NCI-H146 (cell line): ENCODE measurements around the gene TREH.

Source experiments
- DNase-seq: peaks from one replicate; lab custom pipeline; 2025; lab: John Stamatoyannopoulos, UW

The TREH gene

DNA sequence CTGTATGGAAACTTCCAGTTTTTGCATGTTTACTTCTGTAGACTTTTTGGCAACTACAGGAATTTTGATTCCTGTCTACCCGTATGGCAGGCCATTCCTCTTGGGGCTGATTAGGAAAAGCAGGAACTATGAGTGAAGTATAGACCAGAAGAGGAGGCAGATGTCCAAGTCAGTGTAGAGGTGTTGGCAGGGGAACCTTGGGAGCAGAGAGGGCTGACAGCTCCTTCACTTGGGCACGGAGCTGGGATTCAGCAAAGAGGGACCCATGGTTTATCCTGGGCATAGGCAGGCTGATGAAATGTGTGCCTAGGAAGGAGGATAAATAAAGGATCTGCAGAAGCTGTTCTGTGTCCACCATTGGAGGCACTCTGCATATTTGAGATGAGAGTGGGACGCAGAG is 33.1 kb downstream of the TREH start:
- no peak for DNase-seq

DNA sequence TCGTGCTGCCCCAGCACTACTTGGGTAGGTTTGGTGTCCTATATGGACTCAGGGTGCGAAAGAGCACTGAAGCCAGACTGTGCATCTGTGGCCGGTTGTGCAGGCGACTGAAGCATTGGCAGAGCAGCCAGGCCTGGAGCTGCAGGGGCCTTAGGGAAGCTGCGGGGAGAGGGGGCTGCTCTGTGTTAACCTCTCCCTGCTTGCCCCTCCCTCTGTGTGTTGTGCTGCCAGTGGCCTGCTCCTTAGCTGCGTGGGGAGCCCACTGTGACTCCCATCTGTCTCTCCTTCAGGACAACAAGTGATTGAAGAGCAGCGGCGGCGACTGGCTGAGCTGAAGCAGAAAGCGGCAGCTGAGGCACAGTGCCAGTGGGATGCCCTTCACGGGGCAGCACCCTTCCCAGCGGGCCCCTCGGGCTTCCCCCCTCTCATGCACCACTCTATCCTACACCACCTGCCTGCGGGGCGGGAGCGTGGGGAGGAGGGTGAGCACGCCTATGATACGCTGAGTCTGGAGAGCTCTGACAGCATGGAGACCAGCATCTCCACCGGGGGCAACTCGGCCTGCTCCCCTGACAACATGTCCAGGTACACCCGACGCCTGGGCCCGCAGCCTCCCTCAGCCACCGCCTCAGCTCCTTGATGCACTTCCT is 34.3 kb downstream of the TREH start:
- DNase-seq = no peak

DNA sequence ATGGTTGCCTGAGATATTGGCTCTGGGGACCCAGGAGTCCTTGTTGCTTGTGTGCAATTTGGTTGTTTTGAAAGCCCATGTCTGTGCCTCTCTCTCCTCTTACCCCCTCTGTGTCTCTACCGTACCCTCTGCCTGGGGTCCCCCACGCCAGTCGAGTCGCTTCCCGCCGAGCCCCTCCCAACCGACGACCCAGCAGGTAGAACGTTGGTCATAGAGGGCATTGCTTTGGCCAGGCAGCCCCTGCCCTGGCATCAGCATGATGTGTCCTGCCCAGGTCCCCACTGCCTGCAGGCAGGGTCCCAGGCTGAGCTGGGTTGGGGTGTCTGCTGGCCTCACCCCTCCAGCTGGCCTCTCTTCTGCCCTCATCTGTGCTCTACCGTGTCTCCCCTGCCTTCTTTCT is 35.0 kb downstream of the TREH start:
- no peak for DNase-seq

DNA sequence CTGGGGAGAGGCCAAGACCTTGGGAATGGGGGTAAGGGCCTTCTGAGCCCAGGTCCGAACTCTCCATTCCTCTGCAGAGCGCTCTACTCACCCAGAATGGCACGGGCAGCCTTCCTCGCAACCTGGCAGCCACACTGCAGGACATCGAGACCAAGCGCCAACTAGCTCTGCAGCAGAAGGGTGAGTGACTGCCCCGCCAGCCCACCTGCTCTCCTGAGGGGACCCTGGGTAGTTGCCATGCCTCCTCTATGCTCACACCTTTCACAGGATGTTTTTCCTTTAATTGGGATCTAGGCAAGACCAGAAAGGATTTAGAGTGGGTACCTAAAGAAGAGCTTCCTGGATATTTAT is 35.5 kb downstream of the TREH start:
- no peak for DNase-seq

DNA sequence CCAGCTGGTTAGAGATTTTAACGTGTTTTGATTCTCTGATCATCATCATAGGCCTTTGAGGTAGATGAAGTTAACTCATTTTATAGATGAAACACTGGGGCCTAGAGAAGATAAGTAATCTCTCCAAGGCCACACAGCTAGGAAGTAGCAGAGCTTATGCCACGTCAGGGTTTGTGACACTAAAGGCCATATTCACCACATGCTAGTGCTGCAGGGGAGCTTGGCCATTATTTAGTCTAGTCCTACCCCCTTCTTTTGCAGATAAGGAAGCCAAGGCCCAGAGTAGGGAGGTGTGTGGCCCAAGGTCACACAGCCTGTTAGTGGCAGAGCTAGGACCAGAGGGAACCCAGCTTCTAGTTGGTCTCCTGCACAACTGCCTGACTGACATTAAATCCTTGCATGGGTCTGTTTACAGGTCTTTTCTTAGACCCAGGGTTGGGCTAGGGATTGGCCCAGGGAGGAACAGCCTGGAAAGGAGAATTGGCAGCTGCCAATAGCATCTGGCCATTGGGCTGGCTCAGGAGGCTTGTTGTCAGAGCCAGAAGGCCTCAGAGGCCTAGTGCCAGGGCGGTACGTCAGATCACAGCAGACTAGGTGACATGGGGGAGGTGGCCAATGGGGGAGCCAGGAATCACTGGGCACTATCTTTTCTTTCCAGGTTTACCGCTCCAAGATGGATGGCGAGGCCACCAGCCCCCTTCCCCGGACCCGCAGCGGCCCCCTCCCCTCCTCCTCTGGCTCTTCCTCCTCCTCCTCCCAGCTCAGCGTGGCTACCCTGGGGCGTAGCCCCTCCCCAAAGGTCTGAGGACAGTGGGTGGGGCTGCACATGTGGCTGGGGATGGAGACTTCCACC is 36.1 kb downstream of the TREH start:
- DNase-seq = no peak

DNA sequence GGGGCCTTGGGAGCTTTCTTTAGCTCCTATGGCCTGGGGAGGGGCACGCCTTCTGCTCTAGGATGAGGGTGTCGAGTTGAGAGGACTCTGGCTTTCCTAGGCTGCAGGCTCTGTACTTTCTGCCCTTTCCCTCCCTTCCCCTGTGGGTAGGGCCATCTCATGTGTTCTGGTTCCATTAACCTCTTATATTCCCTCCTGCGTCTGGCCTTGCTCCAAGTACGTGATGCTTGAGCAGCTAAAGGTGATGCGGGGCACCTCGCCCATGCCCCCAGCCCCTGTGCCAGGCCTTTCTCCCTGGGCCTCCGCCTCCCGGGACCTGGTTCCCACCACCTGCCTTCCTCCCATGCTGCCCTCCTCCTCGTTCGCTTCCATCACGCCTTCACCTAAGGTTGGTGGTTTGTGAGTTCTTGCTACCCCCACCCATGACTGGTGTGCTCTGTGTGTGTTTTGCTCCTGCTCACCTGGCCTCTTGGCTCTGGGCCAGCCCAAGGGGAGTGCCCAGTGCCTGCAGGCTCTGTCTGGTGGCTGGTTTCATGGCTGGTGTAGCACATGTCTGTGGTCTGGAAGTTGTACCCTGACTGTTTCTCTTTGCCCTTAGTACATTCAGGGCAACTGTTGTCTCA is 37.9 kb downstream of the TREH start:
- DNase-seq = peak; percentile 92

DNA sequence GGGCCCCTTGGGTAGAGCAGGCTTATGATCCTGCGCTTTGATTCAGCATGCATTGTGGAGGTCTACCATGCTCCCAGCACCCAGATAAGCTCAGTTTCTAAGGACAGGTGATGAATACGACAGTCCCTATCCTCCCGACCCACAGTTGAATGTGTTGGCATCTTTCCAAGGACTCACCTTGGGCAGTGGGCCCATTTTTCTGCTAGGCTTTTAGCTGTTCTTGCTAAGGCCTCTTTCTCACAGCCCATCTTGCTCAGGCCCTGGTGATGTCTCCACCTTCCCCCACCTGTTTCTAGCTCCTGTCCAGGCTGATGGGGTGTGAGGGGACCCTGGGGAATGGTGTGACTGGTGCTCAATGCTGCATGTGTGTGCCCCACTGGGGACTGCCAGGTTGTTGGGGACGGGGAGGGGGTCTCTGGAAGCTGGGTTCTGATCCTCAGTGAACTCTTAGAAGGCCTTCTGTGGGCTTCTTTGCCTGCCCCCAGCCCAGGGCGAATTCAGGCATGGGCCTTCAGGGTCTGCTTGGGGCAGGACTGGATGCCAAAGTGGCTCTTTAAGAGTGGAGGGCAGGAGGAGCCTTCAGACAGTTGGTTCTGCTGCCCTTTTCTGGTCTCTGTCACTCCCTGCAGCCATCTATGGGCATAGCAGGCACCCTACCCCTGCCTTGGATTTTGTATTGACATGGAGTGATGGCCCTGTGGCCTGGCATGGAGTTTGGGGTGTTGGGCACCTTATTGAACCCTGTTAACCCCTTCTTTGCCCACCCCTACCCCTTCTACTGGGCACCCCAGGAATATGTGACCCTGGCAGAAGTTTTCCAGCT is 38.9 kb downstream of the TREH start:
- DNase-seq = no peak

DNA sequence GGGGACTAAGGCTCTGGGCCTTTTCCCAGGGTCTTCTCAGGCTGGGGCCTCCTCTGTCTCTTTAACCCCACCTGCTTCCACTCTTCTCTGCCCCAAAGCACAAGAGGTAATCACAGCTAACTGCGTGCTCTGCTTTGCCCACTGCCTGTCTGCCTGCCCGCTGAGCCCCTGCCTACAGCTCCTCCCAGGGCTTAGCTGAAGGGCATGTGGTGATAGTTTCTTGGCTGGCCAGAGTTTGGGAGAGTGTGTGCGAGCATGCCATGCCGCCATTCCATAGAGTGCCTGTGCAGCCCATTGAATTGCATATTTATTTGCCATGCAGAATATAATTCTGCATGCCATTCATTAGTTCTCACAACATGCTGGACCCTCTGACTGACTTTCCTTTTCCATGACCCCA is 39.6 kb downstream of the TREH start:
- no peak for DNase-seq

DNA sequence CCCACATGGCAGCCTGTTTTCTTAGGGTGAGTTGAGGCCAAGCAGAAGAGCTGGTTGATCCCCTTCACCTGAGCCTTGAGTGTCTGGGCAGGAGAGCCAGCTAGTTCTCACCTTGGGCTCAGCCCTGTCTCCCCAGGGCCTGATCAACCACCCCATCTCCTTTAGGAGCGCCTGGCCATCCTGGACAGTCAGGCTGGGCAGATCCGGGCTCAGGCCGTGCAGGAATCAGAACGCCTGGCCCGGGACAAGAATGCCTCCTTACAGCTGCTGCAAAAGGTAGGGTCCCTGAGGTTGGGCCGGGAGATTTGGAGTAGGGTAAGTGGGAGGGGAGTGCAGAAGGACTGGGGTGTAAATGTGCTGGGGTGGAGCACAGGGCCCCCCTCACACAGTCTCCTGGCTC is 40.7 kb downstream of the TREH start:
- DNase-seq = no peak

DNA sequence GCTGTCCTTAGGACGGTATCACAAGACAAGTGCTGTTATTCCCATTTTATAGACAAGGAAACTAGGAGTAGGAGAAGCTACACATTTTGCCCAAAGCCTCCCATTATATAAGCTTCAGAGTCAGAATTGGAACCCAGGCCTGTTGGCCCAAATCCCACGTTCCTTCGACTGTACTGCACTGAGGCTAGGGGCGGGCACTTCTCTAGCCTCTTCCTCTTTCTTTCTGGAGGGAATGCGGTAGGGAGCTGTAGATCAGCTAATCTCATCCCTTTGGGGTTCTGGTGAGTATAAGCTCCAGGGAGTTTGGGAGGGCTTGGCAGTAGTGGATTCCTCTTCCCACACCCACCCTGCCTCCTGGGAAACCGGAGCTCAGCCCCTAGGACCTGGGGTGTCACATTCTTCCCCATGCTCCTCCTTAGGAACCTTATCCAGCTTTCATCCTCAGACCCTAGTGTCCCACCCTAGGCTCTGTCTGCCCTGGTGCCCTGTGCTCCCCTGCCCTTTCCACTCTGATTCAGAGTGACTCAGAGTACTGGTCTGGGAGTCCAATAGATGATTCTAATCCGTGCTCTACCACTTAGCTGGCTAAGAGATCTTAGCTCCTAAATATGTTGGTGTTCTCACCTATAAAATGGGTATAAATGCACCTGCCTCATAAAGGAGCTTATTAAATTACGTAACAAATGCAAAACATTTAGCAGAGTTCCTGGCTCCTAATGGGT is 42.7 kb downstream of the TREH start:
- no peak for DNase-seq

DNA sequence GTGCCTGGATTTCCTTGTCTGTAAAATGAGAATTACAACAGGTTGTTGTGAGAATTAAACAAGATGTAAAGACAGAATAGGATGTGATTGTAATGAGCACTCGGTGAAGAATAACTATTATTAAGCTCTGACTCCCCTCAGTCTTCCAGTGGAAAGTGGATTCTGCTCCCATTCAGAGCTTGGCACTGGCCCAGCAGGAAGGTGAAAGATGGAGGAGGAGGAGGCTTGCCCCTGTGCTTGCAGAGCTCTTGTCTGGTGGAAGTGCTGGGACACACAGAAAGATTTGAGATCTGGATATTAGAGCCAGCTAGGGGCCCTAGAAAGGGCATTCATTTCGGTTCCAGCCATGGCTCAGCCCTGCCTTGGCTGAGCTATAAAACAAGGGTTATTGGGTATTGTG is 43.8 kb downstream of the TREH start:
- DNase-seq = no peak

DNA sequence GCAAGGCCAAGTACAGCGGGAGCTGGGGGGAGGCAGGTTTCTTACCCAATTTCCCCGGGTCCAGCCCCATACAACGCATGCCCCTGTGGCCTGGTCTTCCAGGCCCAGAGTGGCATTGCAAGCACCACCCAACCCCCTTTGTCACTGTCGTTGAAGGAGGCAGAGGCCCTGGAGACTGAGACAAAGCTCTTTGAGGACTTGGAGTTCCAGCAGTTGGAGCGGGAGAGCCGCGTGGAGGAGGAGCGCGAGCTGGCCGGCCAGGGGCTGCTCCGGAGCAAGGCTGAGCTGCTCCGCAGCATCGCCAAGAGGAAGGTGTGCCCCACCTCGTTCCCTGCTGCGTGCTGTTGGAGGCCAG is 44.2 kb downstream of the TREH start:
- DNase-seq = no peak

DNA sequence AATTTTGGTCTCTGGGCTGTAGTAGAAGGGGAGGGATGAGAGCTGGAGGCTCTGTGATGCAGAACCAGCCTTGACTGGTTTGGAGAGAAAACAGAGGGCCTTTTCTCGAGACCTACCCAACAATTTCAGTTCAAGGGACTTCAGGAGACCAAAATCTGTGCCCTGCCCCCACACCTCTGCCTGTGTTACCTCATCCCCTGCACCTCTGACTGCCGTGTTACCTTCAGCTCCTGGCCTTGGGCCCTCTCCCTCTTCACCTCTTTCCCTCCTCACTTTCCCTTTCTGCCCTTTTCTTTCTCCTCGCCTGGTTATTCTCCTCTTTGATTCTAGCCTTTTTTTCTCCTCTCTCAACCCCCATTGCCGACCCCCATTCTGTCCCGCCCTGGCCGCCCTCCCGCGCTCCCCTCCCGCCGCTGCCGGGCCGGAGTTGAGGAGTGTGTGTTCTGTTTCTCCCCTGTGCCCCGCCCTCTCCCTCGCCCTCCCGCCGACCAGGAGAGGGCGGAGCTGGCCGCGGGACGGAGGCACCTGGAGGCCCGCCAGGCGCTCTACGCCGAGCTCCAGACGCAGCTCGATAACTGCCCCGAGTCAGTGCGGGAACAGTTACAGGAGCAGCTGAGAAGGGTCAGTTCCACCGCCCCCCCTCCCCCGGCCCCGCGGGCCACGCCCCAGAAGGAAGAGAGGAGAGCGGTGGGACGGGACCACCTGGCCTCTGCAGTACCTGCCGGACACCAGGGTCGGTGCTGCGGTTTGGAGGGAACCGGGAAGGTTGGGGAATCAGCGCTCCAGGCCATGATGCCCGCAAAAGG is 44.8 kb downstream of the TREH start:
- DNase-seq = peak; percentile 79

DNA sequence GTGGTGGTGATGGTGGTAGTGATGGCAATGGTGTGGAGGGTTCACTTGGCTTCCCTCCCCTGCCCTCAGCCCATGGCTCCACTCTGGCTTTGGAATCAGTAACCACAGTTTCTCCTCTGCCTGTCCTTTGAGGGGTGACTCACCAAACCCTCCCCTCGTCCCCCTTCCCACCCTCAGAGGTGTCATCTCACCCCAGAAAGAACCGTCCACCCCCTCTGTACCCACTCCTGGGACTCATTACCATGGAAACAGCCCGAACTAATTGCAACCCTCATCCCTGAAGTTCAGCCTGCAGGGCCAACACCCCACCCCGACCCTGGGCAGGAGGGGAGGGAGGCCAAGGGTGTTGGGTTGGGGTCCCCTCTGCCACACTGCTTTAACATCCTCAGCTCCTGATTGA is 45.5 kb downstream of the TREH start:
- no peak for DNase-seq

DNA sequence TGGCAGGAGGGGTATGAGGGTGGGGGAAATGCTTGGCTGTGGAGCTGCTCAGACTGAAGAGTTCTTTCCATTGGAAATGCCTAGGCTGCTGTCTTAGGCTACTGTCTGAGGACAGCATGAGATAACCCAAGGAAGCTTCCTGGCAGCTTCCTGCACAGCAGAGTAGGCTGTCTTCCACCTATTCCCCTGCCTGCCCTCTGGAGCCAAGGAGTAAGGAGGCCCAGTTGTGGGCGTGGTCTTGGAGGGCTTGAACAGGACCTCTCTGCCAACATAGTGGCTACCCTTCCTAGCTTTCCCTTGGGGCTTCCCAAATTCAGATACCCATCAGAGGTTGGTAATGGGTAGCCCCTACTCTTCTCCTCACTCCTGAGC is 46.1 kb downstream of the TREH start:
- no peak for DNase-seq

DNA sequence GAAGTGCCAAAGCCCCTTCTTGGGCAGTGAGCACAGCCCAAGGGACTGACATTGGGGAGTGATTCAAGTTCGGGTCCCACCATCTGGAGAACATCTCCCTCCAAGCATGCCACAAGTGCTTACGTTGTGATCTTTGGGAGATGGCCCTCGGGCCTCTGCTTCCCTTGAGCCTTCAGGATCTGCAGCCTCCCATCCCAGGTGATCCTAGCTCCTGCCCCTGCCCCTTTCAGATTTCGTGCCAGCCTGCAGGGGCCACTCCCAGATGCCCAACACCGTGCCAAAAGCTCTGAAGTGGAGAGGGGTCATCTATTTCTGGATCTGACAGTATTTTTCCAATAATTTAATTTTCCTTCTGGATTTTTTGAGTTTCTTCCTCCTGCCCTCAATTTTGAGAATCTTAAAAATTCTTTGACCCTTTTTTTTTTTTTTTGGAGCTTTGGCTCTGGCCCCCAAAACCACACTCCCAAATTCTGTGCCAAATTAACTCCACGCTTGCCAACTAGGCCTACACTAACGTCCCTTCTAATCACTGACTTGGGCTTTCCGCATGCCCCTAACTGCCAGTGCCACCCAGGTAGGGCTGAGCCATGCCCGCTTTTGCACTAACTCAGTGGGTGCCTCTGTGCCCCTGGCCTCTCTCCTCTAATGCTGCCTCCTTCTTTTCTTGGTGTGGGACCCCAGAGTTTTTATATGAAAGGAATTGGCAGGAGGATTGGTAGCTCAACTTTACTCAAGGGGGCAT is 46.7 kb downstream of the TREH start:
- no peak for DNase-seq

DNA sequence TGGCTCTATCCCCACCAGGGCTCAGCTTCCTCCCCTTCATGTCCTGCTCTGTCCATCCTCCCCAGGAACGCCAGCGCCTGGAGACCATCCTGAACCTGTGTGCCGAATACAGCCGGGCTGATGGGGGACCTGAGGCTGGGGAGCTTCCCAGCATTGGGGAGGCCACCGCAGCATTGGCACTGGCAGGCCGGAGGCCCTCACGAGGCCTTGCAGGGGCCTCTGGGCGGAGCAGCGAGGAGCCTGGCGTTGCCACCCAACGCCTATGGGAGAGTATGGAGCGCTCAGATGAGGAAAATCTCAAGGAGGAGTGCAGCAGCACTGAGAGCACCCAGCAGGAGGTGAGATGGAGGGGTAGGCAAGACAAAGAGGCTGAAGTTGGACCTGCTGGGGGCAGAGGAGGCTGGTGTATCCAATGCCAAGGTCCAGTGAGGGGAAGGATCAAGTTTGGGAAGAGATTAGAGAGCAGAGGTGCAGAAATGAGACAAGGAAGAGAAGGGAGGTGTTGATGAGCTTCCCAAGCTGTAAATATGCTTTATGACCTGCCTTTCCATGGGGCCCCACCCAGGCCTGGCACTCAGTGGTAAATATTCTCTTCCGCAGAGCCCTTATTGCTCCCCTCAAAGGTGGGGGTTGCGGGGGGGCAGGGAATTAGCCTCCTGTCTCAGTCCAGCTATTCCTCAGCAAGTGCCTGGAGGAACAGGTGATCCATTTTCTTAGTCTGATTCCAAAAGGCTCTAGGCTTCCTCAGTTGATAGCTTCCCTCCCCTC is 48.1 kb downstream of the TREH start:
- DNase-seq = no peak

DNA sequence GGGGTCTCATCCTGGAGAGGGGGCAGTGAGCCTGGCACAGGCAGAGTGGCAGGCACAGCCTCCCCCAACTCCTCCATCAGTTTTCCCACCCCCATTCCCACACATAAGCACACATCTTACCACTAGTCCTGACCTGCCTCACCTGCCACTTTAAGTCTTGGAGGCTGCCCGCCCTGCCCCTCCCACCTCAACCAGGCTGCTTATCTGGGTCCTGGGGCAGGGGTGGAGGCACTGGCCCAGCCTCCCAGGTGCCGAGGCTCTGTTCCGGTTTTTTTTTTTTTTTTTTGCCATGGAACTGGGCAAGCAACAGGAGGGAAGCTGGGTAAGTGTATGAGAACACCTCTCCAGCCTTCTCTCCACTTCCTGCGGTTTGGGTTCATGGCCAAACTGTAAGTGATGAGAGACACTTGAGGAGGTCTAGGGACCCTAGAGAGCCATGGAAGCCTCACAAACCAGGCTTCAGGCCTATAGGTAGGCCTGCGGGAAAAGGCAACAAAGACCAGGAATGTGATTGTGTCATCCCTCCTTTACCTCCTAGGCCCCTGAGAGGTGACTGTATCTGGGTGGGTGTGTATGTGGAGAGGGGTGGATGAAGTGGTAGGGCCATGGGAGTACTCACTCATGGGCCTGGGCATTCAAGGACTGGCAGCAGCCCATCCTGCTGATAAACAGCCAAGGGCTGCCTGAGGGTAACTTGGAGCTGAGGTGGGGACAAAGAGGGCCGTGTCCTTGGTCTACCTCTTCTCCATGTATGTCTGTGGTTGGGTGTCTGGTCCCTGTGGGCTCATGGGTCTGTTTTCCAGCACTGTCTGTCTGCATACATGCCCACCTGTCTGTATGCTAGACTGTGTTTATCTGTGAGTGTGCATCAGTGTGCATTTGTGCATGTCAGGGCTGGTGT is 49.4 kb downstream of the TREH start:
- DNase-seq = no peak
